RWPE2 (cell line): ENCODE data around the gene PLEKHN1.

Experiments used
- ATAC-seq: fragments of 200-7000 bp; cut with Tn5 transposase; 3 replicates; pipeline ENCODE4 v1.9.1; 2021; ENCODE audit warnings: low read depth
- DNase-seq: peaks from one replicate; pipeline ENCODE4 v3.0.0-alpha.2; 2020; ENCODE audit warnings: low spot score
- H3K27ac ChIP-seq: fragments of 450-650 bp; 2 replicates; pipeline ENCODE4 v1.5.1; 2017; ENCODE audit warnings: mild to moderate bottlenecking; ENCODE audit not compliant: poor library complexity, severe bottlenecking
- H3K27me3 ChIP-seq: fragments of 250-450 bp; sonication (Bioruptor Pico); 2 replicates; pipeline ENCODE4 v1.5.1; 2021; ENCODE audit warnings: mild to moderate bottlenecking, moderate library complexity; ENCODE audit not compliant: insufficient read depth, poor library complexity, severe bottlenecking
- H3K36me3 ChIP-seq: fragments of 250-450 bp; sonication (Bioruptor Pico); 2 replicates; pipeline ENCODE4 v1.5.1; 2020; ENCODE audit warnings: low read depth, mild to moderate bottlenecking, moderate library complexity
- H3K4me1 ChIP-seq: fragments of 250-450 bp; sonication (Bioruptor Pico); 2 replicates; pipeline ENCODE4 v1.5.1; 2021; ENCODE audit warnings: mild to moderate bottlenecking, moderate library complexity; ENCODE audit not compliant: insufficient read depth, poor library complexity, severe bottlenecking
- H3K4me3 ChIP-seq: fragments of 250-450 bp; sonication (Bioruptor Pico); 2 replicates; pipeline ENCODE4 v1.5.1; 2021; ENCODE audit warnings: mild to moderate bottlenecking, moderate library complexity; ENCODE audit not compliant: severe bottlenecking
- H3K9me3 ChIP-seq: fragments of 250-450 bp; sonication (Bioruptor Pico); 2 replicates; pipeline ENCODE4 v1.5.1; 2021; ENCODE audit warnings: mild to moderate bottlenecking, moderate library complexity; ENCODE audit not compliant: severe bottlenecking
- TF ChIP-seq, protein P1 (sequence below): fragments of 450-650 bp; IDR thresholded peaks from one replicate; pipeline ENCODE4 v1.5.1; 2017; ENCODE audit warnings: mild to moderate bottlenecking, moderate library complexity; ENCODE audit not compliant: poor library complexity, severe bottlenecking

The PLEKHN1 gene

DNA sequence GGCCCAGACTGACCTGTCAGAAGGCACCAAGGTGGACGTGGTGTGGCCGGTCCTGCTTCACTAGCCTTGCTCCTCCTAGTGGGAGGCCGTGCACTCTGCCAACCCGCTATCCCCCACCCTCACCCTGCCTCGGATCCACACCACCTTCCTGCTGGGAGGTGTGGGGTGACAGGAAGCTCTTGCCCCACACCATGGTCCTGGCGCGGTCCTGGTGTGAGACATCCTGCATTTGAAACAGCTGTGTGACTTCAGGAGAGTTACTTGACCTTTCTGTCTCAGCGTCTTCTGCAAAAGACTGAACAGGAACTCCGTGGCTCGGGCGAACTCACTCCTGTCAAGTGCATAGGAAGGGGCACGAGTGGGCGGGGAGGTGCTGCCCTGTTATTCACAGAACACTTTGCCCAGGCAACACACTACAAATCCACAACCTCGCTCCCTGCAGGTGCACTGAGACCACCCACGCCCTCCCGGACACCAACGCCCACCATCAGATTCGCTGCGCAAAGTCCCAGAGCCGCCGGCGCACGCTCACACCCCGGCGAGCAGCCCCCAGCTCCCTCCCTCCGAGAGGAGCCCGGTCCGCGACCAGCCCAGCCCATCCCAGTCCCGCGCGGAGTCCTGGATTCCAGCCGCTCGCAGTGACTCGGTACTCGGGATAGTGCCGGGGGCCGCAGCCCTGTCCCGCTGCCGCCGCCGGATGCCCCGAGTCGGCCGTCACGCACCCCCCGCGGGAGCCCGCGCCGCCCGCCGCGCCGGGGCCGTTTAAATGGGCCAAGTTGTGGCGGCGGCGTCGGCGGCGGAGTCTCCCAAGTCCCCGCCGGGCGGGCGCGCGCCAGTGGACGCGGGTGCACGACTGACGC, 42.9 kb upstream of the PLEKHN1 start, which contains the start of gene SAMD11:
Gene SAMD11 (plus strand): TSS at position 793 of the 860 bp plus-strand sequence. CDS start 509 bp downstream, outside the sequence.
- Histone ChIP-seq H3K36me3 (no peaks in the 10 kb centered on the region), H3K4me1 (peaks cover 4% of the 10 kb centered on the region), H3K27ac (no peak within 1 kb of the TSS), H3K9me3 (no peaks in the 10 kb centered on the region), H3K4me3 (peak within 1 kb of the TSS; percentile 31), H3K27me3 (peaks cover 82% of the 10 kb centered on the region)
- DNase-seq: no peak
- TF ChIP-seq, protein P1, sequence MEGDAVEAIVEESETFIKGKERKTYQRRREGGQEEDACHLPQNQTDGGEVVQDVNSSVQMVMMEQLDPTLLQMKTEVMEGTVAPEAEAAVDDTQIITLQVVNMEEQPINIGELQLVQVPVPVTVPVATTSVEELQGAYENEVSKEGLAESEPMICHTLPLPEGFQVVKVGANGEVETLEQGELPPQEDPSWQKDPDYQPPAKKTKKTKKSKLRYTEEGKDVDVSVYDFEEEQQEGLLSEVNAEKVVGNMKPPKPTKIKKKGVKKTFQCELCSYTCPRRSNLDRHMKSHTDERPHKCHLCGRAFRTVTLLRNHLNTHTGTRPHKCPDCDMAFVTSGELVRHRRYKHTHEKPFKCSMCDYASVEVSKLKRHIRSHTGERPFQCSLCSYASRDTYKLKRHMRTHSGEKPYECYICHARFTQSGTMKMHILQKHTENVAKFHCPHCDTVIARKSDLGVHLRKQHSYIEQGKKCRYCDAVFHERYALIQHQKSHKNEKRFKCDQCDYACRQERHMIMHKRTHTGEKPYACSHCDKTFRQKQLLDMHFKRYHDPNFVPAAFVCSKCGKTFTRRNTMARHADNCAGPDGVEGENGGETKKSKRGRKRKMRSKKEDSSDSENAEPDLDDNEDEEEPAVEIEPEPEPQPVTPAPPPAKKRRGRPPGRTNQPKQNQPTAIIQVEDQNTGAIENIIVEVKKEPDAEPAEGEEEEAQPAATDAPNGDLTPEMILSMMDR: no peak
- ATAC-seq: peak; percentile 33; the same call in 2 of the 3 replicates

DNA sequence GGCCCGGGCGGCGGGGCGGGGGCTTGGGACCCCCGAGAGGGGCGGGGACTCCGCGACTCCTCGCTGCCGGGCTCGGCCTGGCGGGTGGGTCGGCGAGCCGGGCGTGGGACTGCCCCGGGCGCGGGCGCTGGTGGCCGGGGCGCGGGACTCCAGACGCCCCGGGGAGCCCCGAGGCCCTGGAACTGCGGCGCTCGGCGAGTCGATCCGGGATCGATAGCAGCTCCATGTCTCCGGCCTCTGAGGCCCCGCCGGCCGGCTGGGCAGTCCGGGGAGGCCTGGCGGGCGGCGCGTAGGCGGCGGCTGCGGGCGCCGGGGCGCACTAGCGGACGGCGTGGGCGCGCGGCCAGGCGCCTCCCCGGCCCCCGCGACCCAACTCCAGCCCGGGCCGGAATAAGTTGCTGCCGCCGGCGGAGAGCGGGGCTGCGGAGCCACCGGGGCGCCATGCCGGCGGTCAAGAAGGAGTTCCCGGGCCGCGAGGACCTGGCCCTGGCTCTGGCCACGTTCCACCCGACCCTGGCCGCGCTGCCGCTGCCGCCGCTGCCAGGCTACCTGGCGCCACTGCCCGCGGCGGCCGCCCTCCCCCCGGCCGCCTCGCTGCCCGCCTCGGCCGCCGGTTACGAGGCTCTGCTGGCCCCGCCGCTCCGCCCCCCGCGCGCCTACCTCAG, 42.2 kb upstream of the PLEKHN1 start:
- Histone ChIP-seq H3K4me3 (peak overlapping the region; percentile 31), H3K27ac (no peak overlapping the region), H3K9me3 (no peaks in the 10 kb centered on the region), H3K4me1 (peaks cover 4% of the 10 kb centered on the region), H3K36me3 (no peaks in the 10 kb centered on the region), H3K27me3 (peaks cover 82% of the 10 kb centered on the region)
- TF ChIP-seq, protein P1: no peak
- no peak for DNase-seq
- no peak for ATAC-seq

DNA sequence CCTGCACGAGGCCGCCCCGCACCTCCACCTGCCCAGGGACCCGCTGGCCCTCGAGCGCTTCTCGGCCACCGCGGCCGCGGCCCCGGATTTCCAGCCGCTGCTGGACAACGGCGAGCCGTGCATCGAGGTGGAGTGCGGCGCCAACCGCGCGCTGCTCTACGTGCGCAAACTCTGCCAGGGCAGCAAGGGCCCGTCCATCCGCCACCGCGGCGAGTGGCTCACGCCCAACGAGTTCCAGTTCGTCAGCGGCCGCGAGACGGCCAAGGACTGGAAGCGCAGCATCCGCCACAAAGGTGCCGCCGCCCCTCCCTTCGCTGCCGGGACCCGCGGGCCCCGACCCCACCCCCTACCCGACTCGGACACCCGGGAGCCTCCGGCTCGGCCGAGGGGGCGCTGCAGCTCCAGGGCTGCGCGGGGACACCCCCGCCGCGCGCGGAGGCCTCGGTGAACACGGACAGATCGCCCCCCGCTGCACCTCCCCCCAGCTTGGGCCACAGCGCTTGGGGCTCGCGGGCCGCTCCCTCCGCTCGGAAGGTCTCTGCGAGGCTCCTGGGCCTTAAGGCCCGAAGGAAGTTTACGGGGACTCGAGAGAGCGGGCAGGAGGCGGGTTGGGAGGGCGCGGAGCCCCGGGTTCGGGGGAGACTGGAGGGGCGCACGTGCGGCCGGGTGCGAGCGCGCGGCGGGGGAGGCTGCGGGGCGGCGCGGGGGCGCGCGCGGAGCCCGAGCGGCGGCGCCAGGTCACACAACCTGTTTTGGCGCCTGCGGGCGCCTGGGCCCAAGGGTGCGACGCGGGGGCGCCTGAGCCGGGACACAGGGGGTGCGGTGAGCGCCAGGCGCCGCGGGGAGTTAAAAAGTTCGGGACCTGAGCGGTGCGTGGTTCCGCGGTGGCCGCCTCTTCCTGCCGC, 41.4 kb upstream of the PLEKHN1 start:
- no peak for DNase-seq

DNA sequence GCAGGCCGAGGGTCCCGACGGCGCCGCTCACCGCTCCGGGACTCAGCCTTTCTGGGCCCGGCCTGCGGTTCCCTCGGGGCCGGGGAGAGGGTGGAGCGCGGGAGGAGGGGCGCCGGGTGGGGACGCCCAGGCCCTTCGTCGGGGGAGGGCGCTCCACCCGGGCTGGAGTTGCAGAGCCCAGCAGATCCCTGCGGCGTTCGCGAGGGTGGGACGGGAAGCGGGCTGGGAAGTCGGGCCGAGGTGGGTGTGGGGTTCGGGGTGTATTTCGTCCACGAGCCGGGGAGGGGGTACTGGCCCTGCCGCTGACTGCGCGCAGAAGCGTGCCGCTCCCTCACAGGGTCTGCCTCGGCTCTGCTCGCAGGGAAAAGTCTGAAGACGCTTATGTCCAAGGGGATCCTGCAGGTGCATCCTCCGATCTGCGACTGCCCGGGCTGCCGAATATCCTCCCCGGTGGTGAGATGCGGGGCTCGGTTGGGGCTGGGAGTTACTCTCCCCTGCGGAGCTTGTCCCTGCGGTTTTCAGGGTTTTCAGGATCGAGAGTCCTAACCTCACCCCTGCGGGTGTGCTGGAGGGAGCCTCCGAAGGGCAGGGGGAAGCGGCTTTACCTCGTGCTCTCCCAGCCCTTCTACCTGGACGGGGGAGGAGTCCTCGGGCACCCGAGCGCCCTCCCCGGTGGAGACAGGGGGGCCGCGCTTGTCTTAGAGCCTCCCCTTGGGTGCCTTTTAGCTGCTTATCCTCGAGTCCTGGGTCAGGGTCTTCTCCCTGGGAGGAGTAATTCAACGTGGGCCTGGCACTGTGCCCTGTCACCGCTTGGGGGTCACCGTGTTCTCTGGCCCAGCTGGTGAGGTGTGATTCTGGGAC, 40.5 kb upstream of the PLEKHN1 start:
- peaks cover 72% of the 10 kb centered on the region for H3K27me3 ChIP-seq
- DNase-seq (no peak), ATAC-seq (no peak)

More for the DNA sequence above, 41.4 kb upstream of the PLEKHN1 start:
- TF ChIP-seq, protein P1: no peak
- Histone ChIP-seq H3K36me3 (no peaks in the 10 kb centered on the region), H3K4me3 (peak overlapping the region; percentile 31), H3K27me3 (peaks cover 76% of the 10 kb centered on the region), H3K4me1 (peaks cover 4% of the 10 kb centered on the region), H3K9me3 (no peaks in the 10 kb centered on the region), H3K27ac (no peak overlapping the region)
- 0 out of 3 replicates have a peak, but pooled peaks have one; percentile 17 for ATAC-seq

More for the DNA sequence above, 40.5 kb upstream of the PLEKHN1 start:
- Histone ChIP-seq H3K9me3 (no peaks in the 10 kb centered on the region), H3K4me3 (no peak overlapping the region), H3K4me1 (peaks cover 2% of the 10 kb centered on the region), H3K27ac (no peak overlapping the region), H3K36me3 (no peaks in the 10 kb centered on the region)
- TF ChIP-seq, protein P1: no peak
